ENCODE measurements around the gene FANCC.

The FANCC gene

DNA sequence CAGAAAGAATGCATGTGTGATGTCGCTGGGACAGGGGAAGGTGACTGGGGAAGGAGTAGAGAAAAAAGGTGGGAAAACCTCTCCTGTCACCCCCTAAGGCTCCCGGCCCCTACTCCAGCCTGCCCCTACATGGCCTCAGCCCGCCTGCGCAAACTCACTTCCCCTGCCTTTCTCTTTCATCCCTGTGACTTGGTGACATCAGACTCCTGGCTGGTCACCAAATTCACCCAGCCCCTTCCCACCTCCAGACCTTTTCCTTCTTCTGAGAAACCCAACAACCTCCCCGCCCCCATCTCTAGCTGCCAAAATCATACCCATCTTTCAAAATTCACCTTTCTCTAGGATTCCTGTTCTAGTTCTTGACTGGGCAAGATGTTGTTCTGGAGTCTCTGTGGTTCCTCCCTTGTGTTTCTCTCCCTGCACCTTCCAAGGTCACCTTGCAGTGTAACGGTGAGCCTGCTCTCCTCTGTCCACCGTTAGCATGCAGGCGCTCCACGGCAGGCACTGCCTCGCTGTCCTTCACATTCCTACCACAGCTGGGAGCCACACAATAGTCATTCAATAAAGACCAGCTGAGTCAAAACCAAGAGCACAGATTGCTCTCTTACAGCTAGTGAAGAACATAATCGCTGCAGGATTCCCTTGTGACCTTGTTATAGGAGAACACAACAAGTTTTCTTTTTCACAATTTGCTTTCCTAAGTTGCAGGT, 134.5 kb downstream of the FANCC start:
- no peak for DNase-seq

DNA sequence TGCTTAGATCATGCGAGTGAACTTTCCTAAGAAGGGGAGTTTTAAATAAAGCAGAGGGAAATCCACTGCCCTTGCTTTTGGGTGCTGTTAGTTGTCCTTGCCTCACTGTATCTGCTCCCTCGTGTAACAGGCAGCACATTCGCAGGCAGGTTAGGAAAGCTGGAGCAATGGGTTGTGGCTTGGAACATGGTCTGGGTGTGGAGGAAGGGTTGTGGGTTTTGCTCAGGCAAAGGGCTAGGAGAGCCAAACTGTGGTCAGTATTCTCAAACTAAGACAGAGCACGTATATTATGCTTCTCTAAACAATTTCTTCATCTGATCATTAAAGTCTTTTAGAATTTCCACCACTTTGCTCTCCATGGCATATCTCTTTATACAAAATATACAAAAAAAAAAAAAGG, 135.7 kb downstream of the FANCC start:
- no peak for DNase-seq

DNA sequence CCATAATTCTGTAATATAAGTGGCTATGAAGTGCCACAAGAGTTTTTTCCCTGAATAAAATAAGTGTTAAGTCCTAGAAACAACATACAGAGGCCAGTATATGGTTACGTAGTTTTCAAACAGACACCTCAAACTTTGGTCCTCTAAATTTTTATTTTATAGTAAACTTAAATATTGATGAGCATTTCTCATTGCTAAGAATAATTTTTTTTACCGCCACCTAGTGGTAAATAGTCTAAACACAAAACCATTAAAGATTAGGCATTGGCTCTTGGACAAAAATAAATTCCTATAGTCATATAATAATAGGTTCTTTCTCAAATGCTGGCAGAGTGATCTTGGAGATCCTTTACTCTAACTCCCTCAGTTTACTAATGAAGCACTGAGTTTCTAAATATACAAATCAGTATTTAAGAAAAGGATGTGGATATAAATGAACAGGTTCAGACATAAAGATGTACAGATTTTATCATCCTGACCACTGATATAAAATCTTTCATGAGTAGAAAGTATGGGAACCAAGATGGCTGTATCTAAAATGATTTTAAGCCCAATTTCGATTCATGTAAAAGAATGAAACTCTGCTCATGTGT, 136.2 kb downstream of the FANCC start:
- peak; percentile 28 for DNase-seq

DNA sequence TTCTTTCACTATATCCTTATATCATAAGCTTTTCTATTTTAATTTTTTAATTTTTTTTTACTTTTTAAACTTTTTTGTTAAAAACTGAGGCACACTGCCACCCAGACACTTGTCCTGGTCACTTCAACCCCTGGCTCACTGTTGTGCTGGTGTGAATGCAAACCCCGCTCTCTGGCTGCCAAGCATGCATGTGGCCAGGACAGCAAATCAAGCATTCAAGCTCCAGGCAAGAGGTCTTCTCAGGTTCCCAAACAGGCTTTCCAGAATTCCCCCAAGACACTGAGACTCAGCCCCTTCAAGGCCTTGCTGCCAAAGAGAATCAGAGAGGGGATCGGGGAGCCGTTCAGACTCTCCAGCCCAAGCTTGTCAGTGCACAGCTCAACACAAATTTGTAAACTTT, 139.9 kb downstream of the FANCC start:
- DNase-seq = no peak

DNA sequence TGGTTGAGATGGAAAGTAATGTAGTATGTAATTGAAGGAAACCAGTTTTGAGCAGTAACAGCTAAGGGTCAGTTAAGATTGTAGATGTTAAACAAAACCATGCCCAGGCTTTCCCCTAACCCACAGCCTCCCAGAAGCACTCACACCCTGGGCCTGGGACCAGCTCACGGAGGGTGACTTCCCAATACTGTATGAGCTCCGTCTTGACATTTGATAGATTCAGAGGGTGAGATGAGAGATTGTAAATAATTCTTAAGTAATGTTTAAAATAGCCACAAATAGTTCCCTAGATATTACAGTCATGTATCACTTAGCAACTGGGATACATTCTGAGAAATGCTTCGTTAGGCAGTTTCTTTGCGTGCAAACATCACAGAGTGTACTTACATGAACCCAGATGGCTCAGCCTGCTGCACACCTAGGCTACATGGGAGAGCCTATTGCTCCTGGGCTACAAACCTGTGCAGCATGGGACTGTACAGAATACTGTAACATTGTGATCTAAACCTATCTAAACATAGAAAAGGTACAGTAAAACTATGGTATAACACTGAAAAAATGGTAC, 140.7 kb downstream of the FANCC start:
- DNase-seq = no peak

DNA sequence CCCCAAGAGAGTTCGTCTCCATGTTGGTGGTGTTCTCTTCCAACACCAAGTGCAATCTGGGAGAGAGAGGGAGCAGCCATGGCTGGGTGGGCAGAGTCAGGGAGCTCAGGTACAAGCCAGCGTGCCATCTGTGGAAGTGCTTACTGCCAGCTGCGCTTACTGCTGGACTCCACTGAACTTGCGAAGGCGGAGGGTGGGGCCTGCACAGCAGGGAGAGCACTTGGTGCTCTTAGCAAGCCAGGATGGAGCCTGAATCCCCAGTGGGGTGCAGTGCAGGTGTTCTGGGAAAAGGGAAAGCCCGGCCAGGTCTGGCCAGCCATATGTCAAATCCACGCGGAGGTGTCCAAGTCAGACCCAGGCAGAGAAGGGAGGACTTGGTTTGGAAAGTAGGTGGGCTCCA, 142.0 kb downstream of the FANCC start:
- DNase-seq = no peak

DNA sequence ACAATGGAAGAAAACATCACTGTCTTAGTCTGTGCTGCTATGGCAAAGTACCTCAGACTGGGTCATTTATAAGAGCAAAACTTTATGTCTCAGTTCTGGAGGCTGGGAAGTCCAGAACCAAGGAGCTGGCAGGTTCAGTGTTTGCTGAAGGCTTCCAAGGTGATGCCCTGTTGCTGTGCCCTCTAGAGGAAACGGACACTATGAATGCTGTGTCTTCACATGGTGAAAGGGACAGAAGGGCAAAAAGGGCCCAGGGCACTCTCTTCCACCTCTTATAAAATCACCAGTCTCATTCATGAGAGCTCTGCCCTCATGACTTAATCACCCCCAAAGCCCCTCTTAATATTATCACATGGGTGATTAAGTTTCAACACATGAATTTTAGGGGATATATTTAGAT, 143.5 kb downstream of the FANCC start:
- no peak for DNase-seq

DNA sequence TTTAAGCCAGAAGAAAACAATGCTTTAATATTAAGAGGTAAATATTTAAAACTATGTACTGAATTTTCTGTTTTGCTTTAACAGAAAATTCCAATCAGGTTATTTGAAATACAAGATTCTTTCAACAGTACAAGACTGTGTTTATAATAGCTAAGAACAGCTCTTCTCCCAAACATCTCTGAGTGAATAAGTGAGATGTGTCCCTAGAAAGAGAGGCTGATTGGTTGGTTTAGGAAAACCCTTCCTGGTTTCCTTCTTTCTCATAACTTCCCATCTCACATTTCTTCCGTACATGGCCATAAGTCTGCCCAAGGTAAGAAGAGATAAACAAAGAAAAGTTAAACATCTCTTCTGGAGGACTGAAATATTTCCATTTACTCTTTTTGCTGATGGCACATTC, 145.9 kb downstream of the FANCC start:
- DNase-seq = no peak

DNA sequence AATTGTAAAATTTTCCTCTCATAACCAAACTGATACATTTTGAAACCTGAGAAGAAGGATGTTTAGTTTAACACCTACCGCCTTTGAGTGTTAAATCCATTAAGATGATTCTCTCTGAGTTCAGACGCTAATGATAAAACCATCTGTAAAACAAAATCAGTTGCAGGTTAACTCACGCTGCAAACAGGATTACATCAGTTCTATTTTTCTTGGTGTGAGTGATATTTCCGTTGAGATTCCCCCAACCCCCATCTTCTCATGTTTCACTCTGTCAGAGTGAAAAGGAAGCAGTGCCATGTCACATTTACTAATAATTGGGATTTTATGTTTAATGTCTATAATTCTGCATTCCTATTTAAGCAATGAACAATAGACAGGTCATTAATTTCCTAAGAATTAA, 146.5 kb downstream of the FANCC start:
- DNase-seq = peak; percentile 89

DNA sequence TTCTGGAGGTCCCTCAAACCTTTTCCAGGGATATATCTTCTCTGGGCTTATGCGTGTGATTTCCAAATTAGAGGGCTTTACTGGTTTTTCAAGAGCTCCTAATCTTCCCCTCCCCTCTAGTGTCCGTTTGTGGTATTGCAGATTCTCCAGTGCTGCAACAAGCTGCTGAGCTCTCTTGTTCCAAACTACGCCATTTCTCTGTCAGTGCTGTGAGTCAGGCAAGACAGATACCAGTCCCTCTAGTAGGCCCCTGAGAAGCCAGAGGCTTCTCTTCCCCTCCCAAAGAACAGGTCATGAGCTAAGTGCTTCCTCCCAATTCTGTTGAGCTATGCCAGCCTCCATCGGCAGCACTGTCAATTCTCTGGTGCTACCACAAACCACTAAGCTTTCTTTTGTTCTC, 149.5 kb downstream of the FANCC start:
- DNase-seq = peak; percentile 90

DNA sequence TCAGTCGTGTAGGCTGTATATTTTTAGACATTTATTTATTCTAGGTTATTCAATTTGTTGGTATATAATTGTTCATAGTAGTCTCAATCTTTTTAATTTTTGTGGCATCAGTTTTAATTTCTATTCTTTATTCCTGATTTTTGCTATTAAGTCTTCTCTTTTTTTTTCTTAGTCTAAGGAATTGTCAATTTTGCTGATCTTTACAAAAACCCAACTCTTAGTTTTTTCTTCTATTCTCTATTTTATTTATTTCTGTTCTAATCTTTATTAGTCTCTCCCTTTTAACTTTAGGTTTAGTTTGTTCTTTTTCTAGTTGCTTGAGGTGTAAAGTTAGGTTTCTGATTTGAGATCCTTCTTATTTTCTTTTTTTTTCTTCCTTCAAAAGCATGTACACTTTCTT, 152.5 kb downstream of the FANCC start:
- DNase-seq = no peak

DNA sequence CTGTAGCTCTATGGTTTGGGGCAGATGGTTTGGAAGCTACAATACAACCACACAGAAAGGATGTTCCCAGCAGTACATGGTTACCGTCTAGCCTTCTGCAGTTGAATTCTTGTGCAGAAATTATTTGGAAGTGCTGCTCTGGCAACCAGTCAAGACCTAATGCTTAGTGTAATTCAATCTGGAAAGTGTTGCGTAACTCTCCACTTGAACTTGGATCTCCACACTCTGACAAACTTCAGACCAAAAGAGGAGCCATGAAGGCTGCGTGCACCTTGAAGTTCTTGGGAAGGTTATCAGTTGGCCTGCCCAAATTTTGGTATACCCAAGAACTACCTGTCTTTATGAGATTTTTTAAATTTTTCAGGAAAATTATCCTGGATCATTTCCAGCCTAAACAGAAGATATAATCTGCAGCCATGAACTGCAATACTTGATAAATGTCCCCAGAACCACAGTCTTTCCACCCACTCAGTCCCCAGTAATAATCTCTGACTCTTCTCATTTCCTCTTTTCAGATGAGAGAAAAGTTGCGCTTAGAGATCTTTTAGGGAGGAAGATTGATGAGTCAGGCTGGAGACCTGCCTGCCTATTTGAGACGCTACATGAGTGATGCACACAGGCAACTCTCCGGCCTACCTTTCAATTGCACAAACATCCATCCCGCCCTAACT, 159.9 kb downstream of the FANCC start:
- DNase-seq = no peak

DNA sequence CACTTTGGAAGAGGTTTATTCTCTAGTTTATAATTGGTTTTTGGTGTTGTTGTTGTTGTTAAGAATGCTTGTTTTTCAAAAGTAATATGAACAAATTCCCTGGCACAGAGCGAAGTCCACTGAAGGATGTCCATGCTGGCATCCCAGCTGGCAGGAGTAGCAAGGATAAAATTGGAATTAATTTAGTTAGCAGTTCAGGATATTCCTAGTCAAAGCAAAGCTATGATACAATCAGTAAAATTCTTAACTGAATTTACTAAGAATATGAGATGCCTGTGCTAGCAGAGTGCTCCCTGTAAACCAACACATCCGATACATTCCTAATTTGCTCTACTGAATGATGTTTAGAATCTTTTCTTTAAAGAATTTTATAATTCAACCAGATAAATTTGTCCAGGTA, 161.4 kb downstream of the FANCC start:
- DNase-seq = no peak

DNA sequence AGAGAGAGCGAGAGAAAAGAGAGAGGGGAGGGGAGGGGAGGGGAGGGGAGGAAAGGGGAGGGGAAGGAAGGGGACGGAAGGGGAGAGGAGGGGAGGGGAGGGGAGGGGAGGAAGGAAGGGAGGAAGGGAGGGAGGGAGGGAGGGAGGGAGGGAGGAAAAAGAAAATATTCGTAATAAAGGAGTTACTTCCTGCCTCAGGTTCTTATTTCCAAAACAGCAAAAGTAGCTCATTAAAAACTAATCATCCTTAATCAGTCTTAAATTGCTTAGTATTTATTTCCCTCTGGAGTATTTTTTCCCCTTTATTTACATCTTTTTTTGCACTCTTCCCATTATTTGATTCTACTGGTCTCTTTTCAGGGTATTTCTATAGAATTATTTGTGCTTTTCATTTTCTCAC, 162.3 kb downstream of the FANCC start:
- no peak for DNase-seq

DNA sequence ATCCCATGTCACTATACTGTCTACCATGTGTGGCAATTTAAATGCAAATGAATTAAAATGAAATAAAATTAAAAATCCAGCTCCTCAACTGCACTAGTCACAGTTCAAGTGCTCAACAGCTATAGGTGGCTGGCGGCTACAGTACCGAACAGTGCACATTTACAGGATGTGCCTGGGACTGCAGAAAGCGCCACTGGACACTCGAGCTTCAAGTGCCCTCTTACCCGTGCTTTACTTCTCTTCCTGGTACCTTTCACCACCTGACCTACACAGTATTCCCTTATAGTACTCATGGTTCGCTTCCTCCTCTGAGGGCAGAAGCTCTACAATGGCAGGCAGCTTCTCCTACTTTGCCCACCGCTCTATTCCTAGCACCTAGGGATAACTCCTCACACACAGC, 166.6 kb downstream of the FANCC start:
- DNase-seq = no peak

DNA sequence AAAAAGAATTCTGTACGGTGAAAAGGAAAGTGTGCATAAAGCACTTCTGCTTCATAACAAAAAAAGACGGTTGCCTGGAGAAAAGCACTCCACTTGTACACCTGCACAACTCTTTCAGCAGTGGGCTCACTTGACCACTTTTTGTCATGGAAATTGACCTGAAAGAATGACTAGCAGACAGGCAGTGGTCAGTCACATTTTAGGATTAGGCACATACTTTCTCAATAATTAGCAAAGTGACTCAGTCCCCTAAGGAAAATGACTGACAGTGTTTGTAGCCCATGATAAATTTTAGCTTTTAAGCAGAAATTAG, 169.3 kb downstream of the FANCC start:
- no peak for DNase-seq

DNA sequence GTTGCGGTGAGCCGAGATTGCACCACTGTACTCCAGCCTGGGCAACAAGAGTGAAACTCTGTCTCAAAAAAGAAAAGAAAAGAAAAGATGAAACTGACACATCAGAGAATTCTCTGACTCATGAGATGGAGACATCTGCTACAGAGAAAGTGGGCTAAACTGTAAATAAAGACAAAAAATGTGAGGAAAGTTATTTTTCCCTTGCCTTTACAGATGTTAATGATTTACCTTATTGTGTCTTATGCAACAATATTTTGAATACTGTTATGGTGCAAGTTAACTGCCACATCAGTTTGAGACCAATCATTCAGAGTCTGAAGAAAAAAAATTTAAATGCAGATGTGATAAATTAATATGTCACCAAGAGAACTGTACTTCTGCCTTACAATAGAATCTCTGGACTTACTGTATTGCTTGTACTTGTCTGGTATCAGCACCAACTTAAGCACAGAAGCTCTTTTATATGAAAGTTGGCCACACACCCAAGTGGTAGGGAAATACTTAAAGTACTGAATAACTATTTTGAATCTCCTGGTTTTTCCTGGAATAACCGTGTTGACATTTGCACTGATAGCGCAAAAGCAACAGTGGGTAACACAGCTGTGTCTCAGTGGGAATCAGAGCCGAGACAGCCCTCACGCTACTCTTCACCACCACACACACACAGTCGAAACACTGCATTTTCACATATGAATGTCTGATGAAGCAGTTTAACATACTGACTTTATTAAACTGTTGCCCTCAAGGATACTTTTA, 169.9 kb downstream of the FANCC start:
- no peak for DNase-seq

DNA sequence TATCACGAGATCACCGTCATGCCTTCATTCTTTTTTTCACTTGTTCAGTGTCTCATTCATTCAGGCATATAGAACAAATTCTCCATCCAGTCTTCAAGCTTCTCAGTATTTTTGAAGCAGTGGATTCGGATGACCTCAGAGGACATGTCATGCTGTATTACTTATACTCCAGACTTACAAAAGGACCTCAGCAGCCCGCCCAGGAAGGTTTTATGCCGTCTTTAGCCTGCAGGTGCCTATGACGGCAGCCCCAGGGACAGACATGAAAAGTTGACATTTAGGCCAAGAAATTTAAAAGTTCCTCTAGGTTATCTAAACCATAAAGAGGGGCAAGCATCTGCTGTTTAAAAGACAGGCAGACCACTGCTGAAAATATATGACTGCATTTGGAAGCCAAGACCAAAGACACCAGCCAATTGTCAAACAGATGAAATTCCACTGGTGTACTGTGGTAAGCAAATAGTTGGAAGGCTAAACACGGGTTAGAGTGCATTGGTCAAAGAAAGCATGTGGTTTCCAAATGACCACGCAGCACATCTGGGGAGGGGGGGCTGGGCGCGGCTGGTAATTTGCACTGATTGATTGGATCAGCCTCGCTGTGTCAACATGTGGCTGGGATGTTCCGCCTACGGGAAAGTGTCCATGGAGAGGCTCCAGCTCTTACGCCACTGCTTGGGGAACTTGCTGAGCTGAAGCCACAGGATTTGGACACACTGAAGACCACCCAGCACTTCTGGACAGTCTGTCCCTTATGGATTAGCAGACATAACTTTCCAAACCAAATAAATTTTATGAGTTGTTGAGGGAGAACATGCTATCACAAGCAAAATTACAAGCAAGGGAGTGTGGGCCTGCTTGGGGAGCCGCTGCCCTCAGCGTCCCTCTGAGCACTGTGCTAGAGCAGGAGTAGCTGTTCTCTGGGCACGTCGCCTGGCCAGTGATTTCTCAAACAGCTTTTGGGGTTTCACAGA, 173.6 kb downstream of the FANCC start:
- no peak for DNase-seq

DNA sequence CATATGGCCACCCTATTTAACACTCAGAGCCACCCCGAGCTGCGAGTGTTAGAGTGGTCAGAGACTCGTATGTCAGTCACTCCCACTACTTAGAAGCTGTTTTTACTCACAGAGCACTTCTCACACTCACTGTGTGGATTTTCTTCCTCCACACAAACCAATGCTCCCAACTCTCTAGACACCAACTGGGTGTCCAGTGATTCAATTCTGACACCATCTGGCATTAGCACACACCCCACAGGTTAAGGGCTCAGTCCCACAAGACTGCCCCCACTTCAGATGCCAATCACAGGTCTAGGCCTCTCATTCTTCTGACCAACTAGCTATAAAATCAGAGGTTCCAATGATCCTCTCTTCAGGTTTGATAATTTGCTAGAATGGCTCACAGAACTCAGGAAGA, 174.8 kb downstream of the FANCC start:
- DNase-seq = no peak

DNA sequence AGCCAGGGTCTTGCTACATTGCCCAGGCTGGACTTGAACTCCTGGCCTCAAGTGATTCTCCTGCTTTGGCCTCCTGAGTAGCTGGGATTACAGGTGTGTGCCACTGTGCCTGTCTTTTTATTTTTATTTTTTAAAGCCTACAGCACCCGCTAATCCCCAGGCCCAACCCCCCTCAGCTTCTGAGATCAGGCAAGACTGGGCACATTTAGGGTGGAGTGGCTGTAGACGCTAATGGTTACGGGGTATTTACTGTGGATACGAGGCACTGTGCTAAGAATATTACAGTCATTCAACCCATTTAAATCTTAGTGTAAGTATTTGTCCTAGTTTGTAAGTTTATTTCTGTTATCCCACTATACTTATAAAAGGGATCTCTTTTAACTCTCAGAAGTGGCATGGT, 175.2 kb downstream of the FANCC start:
- DNase-seq = no peak

DNA sequence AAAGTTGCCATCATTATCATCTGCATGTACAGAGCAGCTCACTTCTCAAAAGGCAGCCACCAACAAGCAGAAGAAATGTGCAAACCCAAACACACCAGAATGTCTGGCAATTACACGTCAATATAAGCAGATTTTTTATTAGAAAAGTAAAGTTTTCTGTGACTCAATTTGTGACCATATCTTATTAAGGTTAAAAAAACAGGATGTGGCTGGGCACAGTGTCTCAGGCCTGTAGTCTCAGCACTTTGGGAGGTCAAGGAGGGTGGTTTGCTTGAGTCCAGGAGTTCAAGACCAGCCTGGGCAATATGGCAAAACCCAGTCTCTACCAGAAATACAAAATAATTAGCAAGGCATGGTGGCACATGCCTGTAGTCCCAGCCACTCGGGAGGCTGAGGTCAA, 176.7 kb downstream of the FANCC start:
- DNase-seq = no peak

DNA sequence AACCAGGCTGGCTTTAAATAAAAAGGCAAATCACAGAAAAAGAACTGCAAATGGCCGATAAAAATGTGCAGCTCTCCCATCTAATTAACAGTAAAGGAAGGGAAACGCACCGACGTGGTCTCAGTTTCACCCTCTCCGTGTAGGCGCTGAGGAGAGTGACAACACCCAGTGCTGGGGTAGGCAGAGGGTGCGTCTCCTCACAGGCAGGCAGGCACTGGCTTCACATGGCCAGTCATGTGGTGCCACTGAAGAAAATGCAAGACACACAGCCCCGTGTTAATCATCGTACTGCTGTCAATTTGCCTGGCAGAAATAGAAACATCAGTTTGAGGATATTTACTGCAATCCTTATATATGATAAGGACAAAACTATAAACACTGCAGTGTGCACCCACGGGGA, 178.4 kb downstream of the FANCC start:
- DNase-seq = no peak

DNA sequence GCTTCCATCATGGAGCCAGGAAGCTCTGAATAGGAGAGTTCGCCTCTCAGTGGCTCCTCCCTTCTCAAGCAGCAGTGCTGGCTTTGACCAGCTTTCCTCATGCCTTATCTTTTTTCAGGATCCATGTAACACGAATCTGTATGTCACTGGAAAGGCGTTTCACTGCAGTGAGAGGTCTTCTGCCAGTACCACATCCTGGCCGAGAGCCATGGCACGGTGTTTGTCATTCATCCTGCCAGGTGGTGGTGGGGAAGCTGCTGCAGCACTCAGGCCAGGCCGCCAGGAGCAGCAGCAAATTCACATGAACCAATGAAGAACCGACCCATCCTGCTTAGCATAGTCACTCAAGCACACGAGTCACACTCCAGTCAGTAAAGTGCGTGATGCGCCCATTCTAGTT, 179.0 kb downstream of the FANCC start:
- no peak for DNase-seq
